Left lung (tissue), 10 donors: Measurements from ENCODE around the gene KIAA0513. TPM values are rescaled to one million over a fixed set of nuclear protein-coding genes. Genes with fewer than 3 reads are reported as not detected.

Experiments
- ATAC-seq: fragments of 200-7000 bp; cut with Tn5 transposase; one replicate; pipeline ENCODE4 v1.9.1; 2020; ENCODE audit warnings: moderate library complexity
- DNase-seq, 4 donors: peaks; one replicate each; pipeline ENCODE4 v3.0.0-alpha.2; 2013 to 2020
- H3K27ac ChIP-seq, 2 donors: fragments of 200-600 bp; sonication (generic) in 1 of 2; one replicate each; pipeline versions ENCODE4 v1.5.0 to v1.8.0; 2020 to 2021
- H3K27me3 ChIP-seq, 2 donors: fragments of 200-600 bp; sonication (generic) in 1 of 2; one replicate each; pipeline versions ENCODE4 v1.5.0 to v1.8.0; 2020 to 2021
- H3K36me3 ChIP-seq, 2 donors: fragments of 200-600 bp; sonication (generic) in 1 of 2; one replicate each; pipeline versions ENCODE4 v1.5.0 to v1.8.0; 2020 to 2021
- H3K4me1 ChIP-seq, 2 donors: fragments of 200-600 bp; one replicate each; pipeline ENCODE4 v1.8.0; 2021
- H3K4me3 ChIP-seq, 2 donors: fragments of 200-600 bp; sonication (generic) in 1 of 2; one replicate each; pipeline versions ENCODE4 v1.5.0 to v1.8.0; 2020 to 2021; ENCODE audit warnings: mild to moderate bottlenecking in 1 of 2
- H3K9me3 ChIP-seq, 2 donors: fragments of 200-600 bp; sonication (generic) in 1 of 2; one replicate each; pipeline versions ENCODE4 v1.5.0 to v1.8.0; 2020 to 2021
- CTCF ChIP-seq, 2 donors: fragments of 200-600 bp; sonication (generic) in 1 of 2; IDR thresholded peaks; one replicate each; pipeline versions ENCODE4 v1.5.0 to v1.8.0; 2021; ENCODE audit warnings: antibody characterized with exemption in 2 of 2
- intact Hi-C, 2 donors: fragments of 100-400 bp; cut with DNase I; formaldehyde crosslinking; loops; one replicate each; pipeline versions ENCODE4 v1.11.2 to v1.14.2; 2022
- polyA plus RNA-seq, 6 donors: library from polyadenylated mRNA; unstranded; fragments of 120-200 nt; gene quantifications; one replicate each; pipeline ENCODE4 v1.2.1, GENCODE V29; 2013; ENCODE audit not compliant: insufficient read length in 6 of 6
- total RNA-seq, 2 donors: library from RNA; stranded (reverse); fragmentation: NEBNext Ultra II Directional; extraction: Animal tissue kit (Norgen Biotek cat#: 25700); gene quantifications; one replicate each; pipeline ENCODE4 v1.2.1, GENCODE V29; 2021
- donor health status: DM: no; HTN: yes; CAD: no.
- donor health status: DM: no; HTN: no; CAD: no.

The KIAA0513 gene
- total and polyA plus RNA-seq, 8 donors, result 4.4 to 31.7 (median 7.6) TPM

DNA sequence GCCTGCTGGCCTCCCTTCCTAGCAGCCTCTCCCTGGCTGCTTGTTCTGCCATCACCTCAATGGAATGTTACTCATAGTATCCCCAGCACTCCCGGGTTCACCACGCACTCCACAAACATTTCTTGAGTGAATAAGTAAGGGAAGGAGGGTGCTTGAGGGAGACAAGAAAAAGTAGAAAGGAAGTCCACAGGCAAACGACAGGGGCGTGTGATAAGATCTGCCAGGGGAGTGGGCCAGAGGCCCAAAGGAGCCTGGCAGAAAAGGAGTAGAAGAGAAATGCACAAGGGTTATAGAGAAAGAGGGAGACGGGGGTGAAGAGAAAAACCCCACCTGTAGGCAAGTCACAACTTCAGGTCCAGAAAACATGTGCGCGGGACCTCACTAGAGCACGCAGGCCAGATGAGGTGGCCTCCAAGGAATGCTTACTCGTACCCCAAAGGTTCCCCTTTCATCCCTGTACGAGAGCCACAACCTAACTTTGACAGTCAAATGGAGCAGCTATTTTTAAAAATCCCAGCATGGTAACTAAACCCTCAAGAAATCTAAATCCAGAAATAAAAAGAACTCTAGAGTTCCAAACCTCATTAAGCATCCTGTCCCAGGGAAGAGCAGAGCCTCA lies 22.9 kb upstream of the KIAA0513 start:
- DNase-seq (peak in 2 of 4 donors; percentile 56 to 71), ATAC-seq (peak; percentile 84)
- TF ChIP-seq CTCF (IDR thresholded peaks at IDR 0.05), result no peak
- H3K9me3 ChIP-seq, result no peaks in the 10 kb centered on the region
- intact Hi-C loops, result no loop called here
- peaks cover 30 to 100% of the 10 kb centered on the region in 2 donors for H3K4me1 ChIP-seq
- H3K27me3 ChIP-seq, result no peaks in the 10 kb centered on the region
- no peak overlapping the region for H3K4me3 ChIP-seq
- peaks cover 0 to 14% of the 10 kb centered on the region in 2 donors for H3K36me3 ChIP-seq
- H3K27ac ChIP-seq, result peak overlapping the region; percentile 68 to 83

- Histone ChIP-seq H3K9me3 (no peaks in the 10 kb centered on the region), H3K4me1 (peaks cover 37 to 100% of the 10 kb centered on the region in 2 donors), H3K27ac (peak overlapping the region; percentile 68 to 83), H3K36me3 (peaks cover 0 to 10% of the 10 kb centered on the region in 2 donors), H3K4me3 (no peak overlapping the region), H3K27me3 (no peaks in the 10 kb centered on the region)
- no peak for DNase-seq
- TF ChIP-seq CTCF (IDR thresholded peaks at IDR 0.05), result no peak
- intact Hi-C loops, result no loop called here
- peak; percentile 54 for ATAC-seq
Measured at GRCh38 chr16:85005285-85006069, 22.1 kb upstream of the KIAA0513 start.

DNA sequence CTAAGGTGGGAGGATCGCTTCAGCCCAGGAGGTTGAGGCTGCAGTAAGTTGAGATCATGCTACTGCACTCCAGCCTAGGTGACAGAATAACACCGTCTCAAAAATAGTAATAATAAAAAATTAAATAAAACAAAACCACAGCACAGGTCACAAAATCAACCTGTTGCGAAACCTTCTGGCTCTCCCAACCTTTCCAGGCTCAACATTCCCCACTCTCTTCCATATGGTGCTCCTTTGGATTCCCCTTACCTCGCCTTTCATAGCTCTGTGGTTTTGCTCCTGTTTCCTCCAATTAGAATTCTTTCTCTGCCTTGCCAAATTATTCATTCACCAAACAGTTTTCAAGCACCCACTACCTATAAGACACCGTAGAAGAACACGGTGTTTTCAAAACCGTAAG lies 21.0 kb upstream of the KIAA0513 start:
- TF ChIP-seq CTCF (IDR thresholded peaks at IDR 0.05), result no peak
- intact Hi-C loops, result no loop called here
- Histone ChIP-seq H3K4me3 (no peak overlapping the region), H3K27ac (peak overlapping the region; percentile 68 to 83), H3K4me1 (peaks cover 38 to 90% of the 10 kb centered on the region in 2 donors), H3K9me3 (no peaks in the 10 kb centered on the region), H3K36me3 (peaks cover 0 to 10% of the 10 kb centered on the region in 2 donors), H3K27me3 (no peaks in the 10 kb centered on the region)
- no peak for DNase-seq
- ATAC-seq, result no peak

GRCh38 chr16:85007496-85008214 lies 19.9 kb upstream of the KIAA0513 start:
- H3K4me3 ChIP-seq, result no peak overlapping the region
- H3K27ac ChIP-seq, result peak overlapping the region in 1 of 2 donors; percentile 13
- peaks cover 0 to 10% of the 10 kb centered on the region in 2 donors for H3K36me3 ChIP-seq
- ATAC-seq, result no peak
- intact Hi-C loops, result no loop called here
- H3K9me3 ChIP-seq, result no peaks in the 10 kb centered on the region
- H3K27me3 ChIP-seq, result no peaks in the 10 kb centered on the region
- H3K4me1 ChIP-seq, result peaks cover 38 to 85% of the 10 kb centered on the region in 2 donors
- DNase-seq, result no peak
- TF ChIP-seq CTCF (IDR thresholded peaks at IDR 0.05), result no peak

GRCh38 chr16:85008271-85008670 lies 19.3 kb upstream of the KIAA0513 start:
- no peak for TF ChIP-seq CTCF (IDR thresholded peaks at IDR 0.05)
- no peak for DNase-seq
- no peak for ATAC-seq
- intact Hi-C loops, result no loop called here
- Histone ChIP-seq H3K4me3 (no peak overlapping the region), H3K27me3 (no peaks in the 10 kb centered on the region), H3K9me3 (no peaks in the 10 kb centered on the region), H3K4me1 (peaks cover 32 to 79% of the 10 kb centered on the region in 2 donors), H3K36me3 (peaks cover 0 to 10% of the 10 kb centered on the region in 2 donors), H3K27ac (peak overlapping the region in 1 of 2 donors; percentile 13)
